GM12878 (cell line): ENCODE data around the gene IL27RA. TPM values are rescaled to one million over a fixed set of nuclear protein-coding genes. Genes with fewer than 3 reads are reported as not detected.

Experiments used
- ATAC-seq: fragments of 200-7000 bp; cut with Tn5 transposase; 3 replicates; pipeline ENCODE4 v1.9.1; 2020; ENCODE audit warnings: mild to moderate bottlenecking, moderate library complexity
- BruUV-seq: library from RNA; stranded (reverse); fragments of 400-500 nt; replicated peaks from 2 replicates; lab custom pipeline; 2021; lab: Mats Ljungman, UMichigan
- CTCF ChIA-PET: fragments of 300-600 bp; sonication (Branson Sonifier 250); formaldehyde crosslinking; extraction: SDS; loops from one replicate; lab custom pipeline; 2021; ENCODE audit warnings: inconsistent platforms; lab: Yijun Ruan, JAX
- POLR2A ChIA-PET: fragments of 350-600 bp; formaldehyde crosslinking; extraction: SDS; loops from one replicate; lab custom pipeline; 2021; ENCODE audit warnings: inconsistent platforms; lab: Charles Lee
- RAD21 ChIA-PET: fragments of 300-600 bp; sonication (Branson Sonifier 250); formaldehyde crosslinking; loops from one replicate; lab custom pipeline; 2023; ENCODE audit warnings: antibody characterized with exemption; ENCODE audit not compliant: unreplicated experiment; lab: Charles Lee
- SMC1A ChIA-PET: fragments of 300-600 bp; sonication (Branson Sonifier 250); formaldehyde crosslinking; loops from one replicate; lab custom pipeline; 2023; ENCODE audit not compliant: unreplicated experiment, uncharacterized antibody; lab: Charles Lee
- DNase-seq: peaks from one replicate; pipeline ENCODE4 v3.0.0-alpha.2; 2011; ENCODE audit warnings: low read depth, low spot score
- FAIRE-seq: peaks from 3 replicates; lab custom pipeline; 2011; peaks lifted over from hg19 to GRCh38; lab: Jason Lieb, UNC
- H2AFZ ChIP-seq: 2 replicates; pipeline ENCODE4 v1.6.0; 2011; ENCODE audit warnings: low read depth, low read length, control low read depth; ENCODE audit not compliant: control insufficient read depth
- H3K27ac ChIP-seq: 2 replicates; pipeline ENCODE4 v1.5.1; 2011; ENCODE audit warnings: control low read depth; ENCODE audit not compliant: control insufficient read depth, insufficient read depth
- H3K27me3 ChIP-seq, 2 experiments: replicated peaks in 1 of 2; 2 replicates each; pipeline versions ENCODE4 v1.6.0 to v1.6.1; 2011; ENCODE audit warnings: low read length in 1 of 2; ENCODE audit not compliant: control insufficient read depth in 2 of 2, insufficient read depth in 2 of 2
- H3K36me3 ChIP-seq, 2 experiments: 2 replicates each; pipeline ENCODE4 v1.5.1; 2011; ENCODE audit warnings: low read length in 1 of 2; ENCODE audit not compliant: control insufficient read depth in 2 of 2, insufficient read depth in 2 of 2
- H3K4me1 ChIP-seq: 2 replicates; pipeline ENCODE4 v1.6.1; 2011; ENCODE audit warnings: mild to moderate bottlenecking, low read length, moderate library complexity, mixed read lengths; ENCODE audit not compliant: control insufficient read depth, insufficient read depth
- H3K4me2 ChIP-seq: 2 replicates; pipeline ENCODE4 v1.6.0; 2011; ENCODE audit warnings: control low read depth; ENCODE audit not compliant: control insufficient read depth, insufficient read depth
- H3K4me3 ChIP-seq: fragments of 200-600 bp; sonication (generic); 2 replicates; pipeline ENCODE4 v1.5.1; 2016
- H3K79me2 ChIP-seq: 2 replicates; pipeline ENCODE4 v1.6.0; 2011; ENCODE audit warnings: low read length; ENCODE audit not compliant: control insufficient read depth, insufficient read depth
- H3K9ac ChIP-seq: 2 replicates; pipeline ENCODE4 v1.8.0; 2011; ENCODE audit warnings: low read length, control low read depth, mixed read lengths; ENCODE audit not compliant: control insufficient read depth, insufficient read depth
- H3K9me3 ChIP-seq: replicated peaks from 3 replicates; pipeline ENCODE4 v1.5.1; 2011; ENCODE audit warnings: mild to moderate bottlenecking, low read length; ENCODE audit not compliant: control insufficient read depth, insufficient read depth
- H4K20me1 ChIP-seq: 2 replicates; pipeline ENCODE4 v1.6.0; 2011; ENCODE audit not compliant: control insufficient read depth, insufficient read depth
- BHLHE40 ChIP-seq, 2 experiments: fragments of 450-650 bp in 1 of 2; IDR thresholded peaks; 2 replicates each; pipeline ENCODE4 v1.6.1; 2011 to 2017; ENCODE audit warnings: low read depth in 2 of 2, borderline replicate concordance in 1 of 2, improper control_type of control experiment in 1 of 2, low read length in 1 of 2, mild to moderate bottlenecking in 1 of 2
- CBFB ChIP-seq: IDR thresholded peaks from 2 replicates; pipeline ENCODE4 v1.6.1; 2016; ENCODE audit warnings: antibody characterized with exemption, low read depth
- DPF2 ChIP-seq: fragments of 450-650 bp; IDR thresholded peaks from 2 replicates; pipeline ENCODE4 v1.6.1; 2017; ENCODE audit warnings: mild to moderate bottlenecking
- ESRRA ChIP-seq: IDR thresholded peaks from 2 replicates; pipeline ENCODE4 v1.6.1; 2012; ENCODE audit warnings: mild to moderate bottlenecking, low read length, improper control_type of control experiment
- FOXK2 ChIP-seq: fragments of 450-650 bp; IDR thresholded peaks from 2 replicates; pipeline ENCODE4 v1.6.1; 2017; ENCODE audit warnings: mild to moderate bottlenecking, moderate library complexity
- IRF5 ChIP-seq: fragments of 450-650 bp; IDR thresholded peaks from 2 replicates; pipeline ENCODE4 v1.6.1; 2017; ENCODE audit warnings: borderline replicate concordance
- KAT2A ChIP-seq: conservative IDR thresholded peaks from 2 replicates; pipeline ENCODE4 v1.6.1; 2011; ENCODE audit warnings: low read depth, low read length; ENCODE audit not compliant: control insufficient read depth
- PAX5 ChIP-seq: IDR thresholded peaks from 2 replicates; pipeline ENCODE4 v1.6.1; 2011; ENCODE audit warnings: low read depth, low read length, borderline replicate concordance
- POLR2AphosphoS2 ChIP-seq: IDR thresholded peaks from 2 replicates; pipeline ENCODE4 v1.6.1; 2011; ENCODE audit warnings: low read depth, mild to moderate bottlenecking, low read length, improper control_type of control experiment, moderate library complexity
- RB1 ChIP-seq: fragments of 450-650 bp; formaldehyde crosslinking; IDR thresholded peaks from 2 replicates; pipeline ENCODE4 v1.6.1; 2017; ENCODE audit warnings: mild to moderate bottlenecking, borderline replicate concordance
- SMAD5 ChIP-seq: IDR thresholded peaks from 2 replicates; pipeline ENCODE4 v1.6.1; 2016; ENCODE audit warnings: antibody characterized with exemption, low read depth
- TBL1XR1 ChIP-seq: IDR thresholded peaks from 2 replicates; pipeline ENCODE4 v1.6.1; 2012; ENCODE audit warnings: low read depth, low read length, improper control_type of control experiment
- TCF12 ChIP-seq: IDR thresholded peaks from 2 replicates; pipeline ENCODE4 v1.6.1; 2011; ENCODE audit warnings: low read depth, mild to moderate bottlenecking, low read length
- USF1 ChIP-seq: IDR thresholded peaks from 2 replicates; pipeline ENCODE4 v1.6.1; 2011; ENCODE audit warnings: borderline replicate concordance, low read depth, mild to moderate bottlenecking, moderate library complexity, mixed read lengths, low read length; ENCODE audit not compliant: insufficient read depth; ENCODE audit errors: extremely low read length
- whole genome bisulfite sequencing: methylation state at CpG from one replicate; pipeline ENCODE4 v1.1.6; 2016; ENCODE audit warnings: low lambda C conversion rate; ENCODE audit not compliant: insufficient replicate concordance, insufficient coverage; ENCODE audit errors: missing lambda C conversion rate; 5-methylcytosine and 5-hydroxymethylcytosine counted together
- in situ Hi-C: fragments of 300-500 bp; cut with MboI; formaldehyde crosslinking; loops from 9 replicates; pipeline ENCODE4 v1.14.3; 2018; ENCODE audit warnings: mixed read lengths
- intact Hi-C: fragments of 100-400 bp; cut with micrococcal nuclease; formaldehyde crosslinking; loops from one replicate; pipeline ENCODE4 v1.14.2; 2022; ENCODE audit not compliant: unreplicated experiment
- polyA plus RNA-seq, 11 experiments: library from polyadenylated mRNA; depleted of rRNA in 4 of 11; unstranded in 6 of 11; stranded (reverse) in 5 of 11; fragments of >200 nt; fragmentation: Nextera tagmentation in 4 of 11; fragmentation: Illumina TruSeq in 1 of 11; extraction: Ambion mirVana in 4 of 11; extraction: Trizol in 1 of 11; gene quantifications; 1 replicate in 1 of 11; 2 replicates in 10 of 11; pipeline versions ENCODE4 v1.2.1 to v1.2.3, GENCODE V29; 2011 to 2016; ENCODE audit warnings: inconsistent platforms in 2 of 11, missing spikeins in 2 of 11, low read depth in 1 of 11
- total RNA-seq, 4 experiments: library from RNA; depleted of rRNA in 3 of 4; stranded (reverse); fragments of >200 nt in 3 of 4; fragmentation: Illumina TruSeq in 1 of 4; extraction: Trizol in 1 of 4; gene quantifications; 2 replicates each; pipeline versions ENCODE4 v1.2.1 to v1.2.3, GENCODE V29; 2013 to 2021

The IL27RA gene
- total and polyA plus RNA-seq, 10 of the 15 experiments (the other 5 are each of a cell fraction or from before 2014, with no cell fraction given), result 8.4 to 63.5 (median 41.2) TPM

DNA sequence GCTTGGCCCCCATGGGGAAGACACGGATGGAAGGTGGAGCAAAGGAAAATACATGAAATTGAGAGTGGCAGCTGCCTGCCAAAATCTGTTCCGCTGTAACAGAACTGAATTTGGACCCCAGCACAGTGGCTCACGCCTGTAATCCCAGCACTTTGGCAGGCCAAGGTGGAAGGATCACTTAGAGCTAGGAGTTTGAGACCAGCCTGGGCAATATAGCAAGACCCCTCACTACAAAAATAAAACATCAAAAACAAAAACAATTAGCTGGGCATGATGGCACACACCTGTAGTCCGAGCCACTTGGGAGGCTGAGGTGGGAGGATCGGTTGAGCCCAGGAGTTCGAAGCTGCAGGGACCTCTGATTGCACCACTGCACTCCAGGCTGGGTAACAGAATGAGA, 20.9 kb downstream of the IL27RA start:
- Histone ChIP-seq H2AFZ (no peak overlapping the region), H4K20me1 (no peaks in the 10 kb centered on the region), H3K4me2 (no peak overlapping the region), H3K27me3 (no peaks in the 10 kb centered on the region; a peak in 1 of 4 replicates), H3K79me2 (no peaks in the 10 kb centered on the region), H3K36me3 (peaks cover 8 to 12% of the 10 kb centered on the region in 2 experiments; a peak in 3 of 4 replicates), H3K4me3 (no peak overlapping the region), H3K4me1 (no peaks in the 10 kb centered on the region), H3K27ac (no peak overlapping the region)
- DNase-seq (no peak), ATAC-seq (no peak), FAIRE-seq (no peak)
- ChIA-PET CTCF (interaction anchor here (0.5 to 2.4 kb wide), 5 partner anchors 9 to 173 kb away, joined by 3 to 14 read pairs (median 4); no protein-coding TSS in a partner anchor), SMC1A (interaction anchor here (0.5 to 1.2 kb wide), 4 partner anchors 10 to 54 kb away, joined by 3 to 6 read pairs (median 3); partner anchors contain the start of genes MISP3 and RFX1), POLR2A (interaction anchor here (0.6 to 1.5 kb wide), 3 partner anchors 21 to 217 kb away, joined by 3 to 5 read pairs (median 3); partner anchors contain the start of genes IL27RA and RFX1), RAD21 (interaction anchor here (0.7 to 1.0 kb wide), 2 partner anchors 69 to 91 kb away, joined by 3 read pairs; no protein-coding TSS in a partner anchor)
- intact Hi-C loops, result no loop called here
- in situ Hi-C loops, result loop anchor here (25.0 kb wide), 1 partner anchor 765 kb away; no protein-coding TSS in a partner anchor
- WGBS, result 84% methylated on average over 6 of the region's 6 CpGs
- BruUV-seq, result TSS peak; percentile 95
- TF ChIP-seq TBL1XR1, result no peak
- no peak for TF ChIP-seq SMAD5
- TF ChIP-seq DPF2, result no peak
- TF ChIP-seq, all 136 proteins: peak for 0
- peaks cover 2% of the 10 kb centered on the region; the same call in 1 of the 3 replicates for H3K9me3 ChIP-seq
- H3K9ac ChIP-seq, result no peak overlapping the region

DNA sequence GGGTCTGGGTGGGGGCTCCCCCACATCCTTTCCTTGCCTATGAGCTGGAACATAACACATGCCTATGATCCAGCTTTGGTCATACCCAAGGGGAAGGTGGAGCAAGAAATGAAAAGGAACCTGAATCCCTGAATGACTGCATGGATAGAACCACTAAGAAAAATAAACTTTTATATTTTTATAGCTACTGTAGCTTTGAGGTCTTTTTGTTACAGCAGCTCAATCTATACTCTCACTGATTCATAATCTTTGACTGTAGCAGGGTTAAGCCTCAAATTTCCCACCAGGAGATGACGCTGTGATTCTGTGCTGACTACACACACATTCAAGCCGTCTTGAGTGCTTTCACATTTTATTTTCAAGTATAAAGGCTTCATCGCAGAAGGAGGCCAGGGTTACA, 21.5 kb downstream of the IL27RA start:
- FAIRE-seq (peak; percentile 41), DNase-seq (no peak), ATAC-seq (no peak)
- Histone ChIP-seq H3K9me3 (peaks cover 2% of the 10 kb centered on the region; the same call in 1 of the 3 replicates), H3K27me3 (peaks cover 0 to 1% of the 10 kb centered on the region in 2 experiments; a peak in 3 of 4 replicates), H3K79me2 (no peaks in the 10 kb centered on the region), H3K9ac (no peak overlapping the region), H3K36me3 (peaks cover 8 to 12% of the 10 kb centered on the region in 2 experiments; a peak in 3 of 4 replicates), H3K27ac (no peak overlapping the region), H3K4me2 (no peak overlapping the region), H4K20me1 (no peaks in the 10 kb centered on the region), H2AFZ (no peak overlapping the region), H3K4me3 (no peak overlapping the region), H3K4me1 (no peaks in the 10 kb centered on the region)
- RAD21 ChIA-PET, result interaction anchor here (0.7 to 1.0 kb wide), 2 partner anchors 69 to 91 kb away, joined by 3 read pairs; no protein-coding TSS in a partner anchor
- intact Hi-C loops, result no loop called here
- CTCF ChIA-PET, result interaction anchor here (0.7 to 2.4 kb wide), 4 partner anchors 10 to 174 kb away, joined by 3 to 14 read pairs (median 4); no protein-coding TSS in a partner anchor
- in situ Hi-C loops, result loop anchor here (25.0 kb wide), 1 partner anchor 766 kb away; no protein-coding TSS in a partner anchor
- SMC1A ChIA-PET, result interaction anchor here (0.6 to 1.2 kb wide), 4 partner anchors 11 to 443 kb away, joined by 3 to 6 read pairs (median 3); partner anchors contain the start of genes GIPC1, MISP3 and RFX1
- 94% methylated on average over 3 of the region's 3 CpGs for WGBS
- POLR2A ChIA-PET, result interaction anchor here (0.6 to 1.5 kb wide), 3 partner anchors 21 to 217 kb away, joined by 3 to 5 read pairs (median 3); partner anchors contain the start of genes IL27RA and RFX1
- BruUV-seq, result no TSS peak
- TF ChIP-seq TCF12 (no peak), KAT2A (no peak), ESRRA (no peak), RB1 (no peak), FOXK2 (no peak), CBFB (no peak), BHLHE40 (IDR thresholded peaks at IDR 0.05; ENCODE audit: borderline replicate concordance in 1 of 2, low read depth in 2 of 2, low read length in 1 of 2) (no peak), PAX5 (no peak), SMAD5 (no peak), IRF5 (no peak), USF1 (no peak), POLR2AphosphoS2 (no peak)
